K562 (cell line): ENCODE results near the gene ASPRV1. TPM values are rescaled to one million over a fixed set of nuclear protein-coding genes. Genes with fewer than 3 reads are reported as not detected.

Experiments
- CBFB ChIP-seq: sonication (generic); formaldehyde crosslinking; IDR thresholded peaks from 2 replicates; pipeline ENCODE4 v1.4.0; 2020; ENCODE audit warnings: mild to moderate bottlenecking, missing genetic modification reagents
- CBX8 ChIP-seq: fragments of 200-600 bp; sonication (generic); IDR thresholded peaks from 2 replicates; pipeline ENCODE4 v1.6.1; 2012; ENCODE audit warnings: borderline replicate concordance, mixed run types, low read depth, mild to moderate bottlenecking, moderate library complexity, mixed read lengths, low read length, control low read depth, inconsistent platforms; ENCODE audit not compliant: poor library complexity, severe bottlenecking; ENCODE audit errors: extremely low read depth
- EP300 ChIP-seq: IDR thresholded peaks from 2 replicates; pipeline ENCODE4 v1.6.1; 2012; ENCODE audit warnings: low read length, improper control_type of control experiment
- ERF ChIP-seq: fragments of 450-650 bp; formaldehyde crosslinking; IDR thresholded peaks from 2 replicates; pipeline ENCODE4 v1.4.0; 2020; ENCODE audit warnings: mild to moderate bottlenecking, mixed read lengths
- FOXA3 ChIP-seq, 2 experiments: fragments of 450-650 bp in 1 of 2; sonication (generic) in 1 of 2; formaldehyde crosslinking; IDR thresholded peaks in 1 of 2; conservative IDR thresholded peaks in 1 of 2; 2 replicates each; pipeline versions ENCODE4 v1.4.0 to v1.8.0; 2020 to 2022; ENCODE audit warnings: mild to moderate bottlenecking in 2 of 2, missing genetic modification reagents in 1 of 2
- GABPA ChIP-seq: fragments of 200-800 bp; sonication (Bioruptor generic); conservative IDR thresholded peaks from 2 replicates; pipeline ENCODE4 v1.6.1; 2016; ENCODE audit warnings: low read depth, missing genetic modification characterization, missing compliant biosample characterization
- GABPB1 ChIP-seq: sonication (generic); formaldehyde crosslinking; IDR thresholded peaks from 2 replicates; pipeline ENCODE4 v1.8.0; 2022; ENCODE audit warnings: mild to moderate bottlenecking, missing genetic modification reagents
- GTF2A2 ChIP-seq: IDR thresholded peaks from 2 replicates; pipeline ENCODE4 v1.6.1; 2016; ENCODE audit warnings: mild to moderate bottlenecking, missing genetic modification characterization, missing compliant biosample characterization
- HNRNPL ChIP-seq: fragments of 200-400 bp; formaldehyde crosslinking; IDR thresholded peaks from 2 replicates; pipeline ENCODE4 v1.6.1; 2017; ENCODE audit warnings: low read depth, mild to moderate bottlenecking, low read length
- IFI16 ChIP-seq: fragments of 250-450 bp; sonication (Bioruptor Pico); IDR thresholded peaks from 2 replicates; pipeline ENCODE4 v2.1.2; 2022; ENCODE audit warnings: mild to moderate bottlenecking, inconsistent platforms
- KLF6 ChIP-seq: fragments of 250-450 bp; sonication (Bioruptor Pico); IDR thresholded peaks from 2 replicates; pipeline ENCODE4 v1.4.0; 2020; ENCODE audit warnings: mild to moderate bottlenecking, moderate library complexity, borderline replicate concordance
- LEF1 ChIP-seq: fragments of 450-650 bp; IDR thresholded peaks from 2 replicates; pipeline ENCODE4 v1.6.1; 2016; ENCODE audit warnings: mild to moderate bottlenecking
- MNT ChIP-seq, 2 experiments: fragments of 450-650 bp; conservative IDR thresholded peaks; 2 replicates each; pipeline ENCODE4 v1.6.1; 2017; ENCODE audit warnings: mild to moderate bottlenecking in 2 of 2, moderate library complexity in 2 of 2
- NCOA1 ChIP-seq: fragments of 450-650 bp; IDR thresholded peaks from 2 replicates; pipeline ENCODE4 v1.6.1; 2016; ENCODE audit warnings: low read depth
- NFRKB ChIP-seq: fragments of 450-650 bp; IDR thresholded peaks from 2 replicates; pipeline ENCODE4 v1.6.1; 2016; ENCODE audit warnings: low read depth
- ZFP36 ChIP-seq: fragments of 150-350 bp; IDR thresholded peaks from 2 replicates; pipeline ENCODE4 v1.6.1; 2018; ENCODE audit warnings: low read length, low read depth; ENCODE audit not compliant: partially characterized antibody
- ZNF280A ChIP-seq: fragments of 450-650 bp; IDR thresholded peaks from 2 replicates; pipeline ENCODE4 v1.6.1; 2018; ENCODE audit warnings: mild to moderate bottlenecking, low read depth; ENCODE audit not compliant: partially characterized antibody
- polyA plus RNA-seq, 8 experiments: library from polyadenylated mRNA; depleted of rRNA in 4 of 8; stranded (reverse) in 5 of 8; unstranded in 3 of 8; fragments of >200 nt; fragmentation: Nextera tagmentation in 2 of 8; fragmentation: Illumina TruSeq in 1 of 8; extraction: Ambion mirVana in 2 of 8; extraction: Trizol in 1 of 8; gene quantifications; 2 replicates each; pipeline versions ENCODE4 v1.2.1 to v1.2.3, GENCODE V29; 2011 to 2014; ENCODE audit warnings: inconsistent platforms in 1 of 8, missing spikeins in 1 of 8
- total RNA-seq, 7 experiments: library from RNA; depleted of rRNA in 6 of 7; stranded (reverse); fragments of >200 nt in 6 of 7; fragmentation: Illumina TruSeq in 2 of 7; extraction: Trizol in 2 of 7; gene quantifications; 2 replicates each; pipeline versions ENCODE4 v1.2.1 to v1.2.3, GENCODE V29; 2011 to 2021; ENCODE audit warnings: low replicate concordance in 1 of 7
- TF ChIP-seq, protein P1 (sequence below): sonication (generic); formaldehyde crosslinking; IDR thresholded peaks from 2 replicates; pipeline ENCODE4 v1.8.0; 2022; ENCODE audit warnings: mild to moderate bottlenecking, missing genetic modification reagents

The ASPRV1 gene
- total and polyA plus RNA-seq, 9 of the 15 experiments (the other 6 are each of a cell fraction or from before 2014, with no cell fraction given): 0.17 to 0.72 (median 0.47) TPM; not detected in 1

- TF ChIP-seq, protein P1, sequence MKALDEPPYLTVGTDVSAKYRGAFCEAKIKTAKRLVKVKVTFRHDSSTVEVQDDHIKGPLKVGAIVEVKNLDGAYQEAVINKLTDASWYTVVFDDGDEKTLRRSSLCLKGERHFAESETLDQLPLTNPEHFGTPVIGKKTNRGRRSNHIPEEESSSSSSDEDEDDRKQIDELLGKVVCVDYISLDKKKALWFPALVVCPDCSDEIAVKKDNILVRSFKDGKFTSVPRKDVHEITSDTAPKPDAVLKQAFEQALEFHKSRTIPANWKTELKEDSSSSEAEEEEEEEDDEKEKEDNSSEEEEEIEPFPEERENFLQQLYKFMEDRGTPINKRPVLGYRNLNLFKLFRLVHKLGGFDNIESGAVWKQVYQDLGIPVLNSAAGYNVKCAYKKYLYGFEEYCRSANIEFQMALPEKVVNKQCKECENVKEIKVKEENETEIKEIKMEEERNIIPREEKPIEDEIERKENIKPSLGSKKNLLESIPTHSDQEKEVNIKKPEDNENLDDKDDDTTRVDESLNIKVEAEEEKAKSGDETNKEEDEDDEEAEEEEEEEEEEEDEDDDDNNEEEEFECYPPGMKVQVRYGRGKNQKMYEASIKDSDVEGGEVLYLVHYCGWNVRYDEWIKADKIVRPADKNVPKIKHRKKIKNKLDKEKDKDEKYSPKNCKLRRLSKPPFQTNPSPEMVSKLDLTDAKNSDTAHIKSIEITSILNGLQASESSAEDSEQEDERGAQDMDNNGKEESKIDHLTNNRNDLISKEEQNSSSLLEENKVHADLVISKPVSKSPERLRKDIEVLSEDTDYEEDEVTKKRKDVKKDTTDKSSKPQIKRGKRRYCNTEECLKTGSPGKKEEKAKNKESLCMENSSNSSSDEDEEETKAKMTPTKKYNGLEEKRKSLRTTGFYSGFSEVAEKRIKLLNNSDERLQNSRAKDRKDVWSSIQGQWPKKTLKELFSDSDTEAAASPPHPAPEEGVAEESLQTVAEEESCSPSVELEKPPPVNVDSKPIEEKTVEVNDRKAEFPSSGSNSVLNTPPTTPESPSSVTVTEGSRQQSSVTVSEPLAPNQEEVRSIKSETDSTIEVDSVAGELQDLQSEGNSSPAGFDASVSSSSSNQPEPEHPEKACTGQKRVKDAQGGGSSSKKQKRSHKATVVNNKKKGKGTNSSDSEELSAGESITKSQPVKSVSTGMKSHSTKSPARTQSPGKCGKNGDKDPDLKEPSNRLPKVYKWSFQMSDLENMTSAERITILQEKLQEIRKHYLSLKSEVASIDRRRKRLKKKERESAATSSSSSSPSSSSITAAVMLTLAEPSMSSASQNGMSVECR (CRISPR knock-in tag): no peak
- TF ChIP-seq ZFP36 (no peak), KLF6 (CRISPR knock-in tag) (no peak), HNRNPL (no peak), IFI16 (0 out of 2 replicates have a peak, but pooled peaks have one; percentile 7), NFRKB (peak; percentile 51; the same call in 1 of the 2 replicates), ZNF280A (no peak), NCOA1 (no peak), GABPB1 (CRISPR knock-in tag) (no peak), LEF1 (no peak), GABPA (tag) (no peak), ERF (CRISPR knock-in tag) (0 out of 2 replicates have a peak, but pooled peaks have one; percentile 3), MNT (conservative IDR thresholded peaks at IDR 0.05) (no peak), CBFB (CRISPR knock-in tag) (no peak), FOXA3 (CRISPR knock-in tag; conservative IDR thresholded peaks at IDR 0.05 in 1 of 2, IDR thresholded peaks at IDR 0.05 in 1 of 2) (no peak), CBX8 (no peak), GTF2A2 (tag) (no peak), EP300 (no peak)
Measured at GRCh38 chr2:69975136-69975852, 13.9 kb upstream of the ASPRV1 start (continued).
